Measurements from ENCODE around the gene FADS3.

GRCh38 chr11:61927501-61927900 is 36.2 kb upstream of the FADS3 start:
- TF ChIP-seq CTCF (IDR thresholded peaks at IDR 0.05): no peak
- TF ChIP-seq POLR2A (IDR thresholded peaks at IDR 0.05): no peak

Measured in testis (tissue), 2 donors.